Stomach (tissue), 9 donors: ENCODE data around the gene TLL2. TPM values are rescaled to one million over a fixed set of nuclear protein-coding genes. Genes with fewer than 3 reads are reported as not detected.

ENCODE experiments used
- DNase-seq, 2 donors: peaks; one replicate each; pipeline versions ENCODE4 v3.0.0 to v3.0.0-alpha.2; 2013 to 2019
- H3K27ac ChIP-seq, 5 donors: fragments of 200-600 bp in 4 of 5; sonication (generic) in 4 of 5; one replicate each; pipeline ENCODE4 v1.5.1; 2013 to 2019; ENCODE audit warnings: mild to moderate bottlenecking in 1 of 5, moderate library complexity in 1 of 5
- H3K27me3 ChIP-seq, 3 donors: fragments of 200-600 bp; sonication (generic); one replicate each; pipeline ENCODE4 v1.5.1; 2017 to 2019; ENCODE audit warnings: mixed run types in 1 of 3
- H3K36me3 ChIP-seq, 4 donors: fragments of 200-600 bp; sonication (generic); 1 replicate in 3 of 4; 2 replicates in 1 of 4; pipeline ENCODE4 v1.5.1; 2016 to 2019
- H3K4me1 ChIP-seq, 4 donors: fragments of 200-600 bp; sonication (generic); one replicate each; pipeline ENCODE4 v1.5.1; 2016 to 2019
- H3K4me3 ChIP-seq, 4 donors: fragments of 200-600 bp; sonication (generic) in 3 of 4; one replicate each; pipeline ENCODE4 v1.5.1; 2016 to 2019; ENCODE audit warnings: mild to moderate bottlenecking in 1 of 4
- H3K9me3 ChIP-seq, 4 donors: fragments of 200-600 bp; sonication (generic); one replicate each; pipeline ENCODE4 v1.5.1; 2016 to 2019
- CTCF ChIP-seq, 7 experiments: fragments of 450-650 bp in 4 of 7; fragments of 200-600 bp in 3 of 7; sonication (generic) in 3 of 7; IDR thresholded peaks; one replicate each; pipeline ENCODE4 v1.5.1; 2016 to 2019; ENCODE audit warnings: antibody characterized with exemption in 7 of 7, control low read depth in 2 of 7, mild to moderate bottlenecking in 1 of 7
- EP300 ChIP-seq: sonication (generic); formaldehyde crosslinking; IDR thresholded peaks from one replicate; pipeline ENCODE4 v1.6.1; 2017; ENCODE audit warnings: antibody characterized with exemption
- POLR2A ChIP-seq, 4 donors: fragments of 450-650 bp; IDR thresholded peaks; one replicate each; pipeline ENCODE4 v1.6.1; 2016; ENCODE audit warnings: antibody characterized with exemption in 4 of 4, control low read depth in 2 of 4, mild to moderate bottlenecking in 1 of 4, moderate library complexity in 1 of 4
- POLR2AphosphoS5 ChIP-seq, 3 donors: sonication (generic); formaldehyde crosslinking; IDR thresholded peaks; one replicate each; pipeline ENCODE4 v1.6.1; 2016; ENCODE audit warnings: antibody characterized with exemption in 3 of 3
- WGBS, 5 donors: extraction: QIAGEN DNeasy Blood & Tissue Kit in 3 of 5; methylation state at CpG; one replicate each; pipeline versions ENCODE4 v1.1.5 to v1.1.7; 2013 to 2018; 5-methylcytosine and 5-hydroxymethylcytosine counted together
- intact Hi-C: fragments of 100-400 bp; cut with DNase I; formaldehyde crosslinking; loops from one replicate; pipeline ENCODE4 v1.15.1; 2023; ENCODE audit warnings: low total_unique reads
- polyA plus RNA-seq, 3 donors: library from polyadenylated mRNA; stranded (reverse); fragments of 200-250 nt; gene quantifications; one replicate each; pipeline ENCODE4 v1.2.3, GENCODE V29; 2013
- total RNA-seq, 5 donors: library from RNA; depleted of rRNA; stranded (reverse); fragments of >200 nt; gene quantifications; one replicate each; pipeline versions ENCODE4 v1.1.0 to v1.2.3, GENCODE V29; 2014 to 2016
- donor health status: healthy with polysubstance abuse.
- donor health status: Bipolar disorder and iron deficiency.
- donor health status: healthy.

TLL2 gene
- total and polyA plus RNA-seq, 8 donors = 0.37 to 1.4 (median 0.57) TPM; not detected in 2

- Histone ChIP-seq H3K36me3 (no peaks in the 10 kb centered on the region), H3K27me3 (no peaks in the 10 kb centered on the region), H3K4me1 (peaks cover 0 to 5% (median 0%) of the 10 kb centered on the region in 4 donors), H3K9me3 (peaks cover 0 to 7% (median 3%) of the 10 kb centered on the region in 4 donors), H3K4me3 (no peak overlapping the region), H3K27ac (no peak overlapping the region)
- 75 to 85% (median 81%) methylated on average over 3 to 5 of the region's 5 CpGs for WGBS, 5 donors
- TF ChIP-seq POLR2AphosphoS5 (IDR thresholded peaks at IDR 0.05) (no peak), CTCF (IDR thresholded peaks at IDR 0.05) (no peak), POLR2A (IDR thresholded peaks at IDR 0.05) (no peak), EP300 (no peak)
- no peak for DNase-seq
- intact Hi-C loops = no loop called here
Observed at GRCh38 chr10:96456296-96456840, 57.4 kb downstream of the TLL2 start.

- intact Hi-C loops = no loop called here
- peak in 1 of 2 donors; percentile 21 for DNase-seq
- Histone ChIP-seq H3K27ac (no peak overlapping the region), H3K4me1 (peaks cover 0 to 5% (median 0%) of the 10 kb centered on the region in 4 donors), H3K27me3 (peaks cover 0 to 1% (median 0%) of the 10 kb centered on the region in 3 donors), H3K9me3 (no peaks in the 10 kb centered on the region), H3K4me3 (no peak overlapping the region), H3K36me3 (no peaks in the 10 kb centered on the region)
- TF ChIP-seq POLR2A (IDR thresholded peaks at IDR 0.05) = no peak
- TF ChIP-seq POLR2AphosphoS5 (IDR thresholded peaks at IDR 0.05) = no peak
- no peak for TF ChIP-seq EP300
- WGBS, 5 donors = 78 to 94% (median 89%) methylated on average over 3 of the region's 3 CpGs
Observed at GRCh38 chr10:96453856-96454583, 59.7 kb downstream of the TLL2 start.

- Histone ChIP-seq H3K4me3 (no peak overlapping the region), H3K27ac (no peak overlapping the region), H3K9me3 (no peaks in the 10 kb centered on the region), H3K36me3 (no peaks in the 10 kb centered on the region), H3K4me1 (peaks cover 0 to 5% (median 0%) of the 10 kb centered on the region in 4 donors), H3K27me3 (peaks cover 0 to 11% (median 0%) of the 10 kb centered on the region in 3 donors)
- 28 to 44% (median 40%) methylated on average over 7 of the region's 7 CpGs for WGBS, 5 donors
- intact Hi-C loops = no loop called here
- no peak for DNase-seq
- TF ChIP-seq POLR2A (IDR thresholded peaks at IDR 0.05) (no peak), CTCF (IDR thresholded peaks at IDR 0.05) (no peak), EP300 (no peak), POLR2AphosphoS5 (IDR thresholded peaks at IDR 0.05) (no peak)
Observed at GRCh38 chr10:96452494-96453153, 61.1 kb downstream of the TLL2 start.

GRCh38 chr10:96450529-96451207 lies 63.1 kb downstream of the TLL2 start:
- 85 to 88% (median 87%) methylated on average over 12 of the region's 12 CpGs for WGBS, 5 donors

More at GRCh38 chr10:96450529-96451207, 63.1 kb downstream of the TLL2 start:
- no peaks in the 10 kb centered on the region for H3K9me3 ChIP-seq
- H3K27ac ChIP-seq = no peak overlapping the region
- intact Hi-C loops = no loop called here
- no peaks in the 10 kb centered on the region for H3K36me3 ChIP-seq
- H3K27me3 ChIP-seq = peaks cover 0 to 18% (median 0%) of the 10 kb centered on the region in 3 donors
- no peak overlapping the region for H3K4me3 ChIP-seq
- H3K4me1 ChIP-seq = peaks cover 0 to 5% (median 0%) of the 10 kb centered on the region in 4 donors
- DNase-seq = no peak
- TF ChIP-seq POLR2AphosphoS5 (IDR thresholded peaks at IDR 0.05) (no peak), EP300 (no peak), CTCF (IDR thresholded peaks at IDR 0.05) (no peak), POLR2A (IDR thresholded peaks at IDR 0.05) (no peak)
